Measurements from ENCODE around the gene CNTNAP4. TPM values are rescaled to one million over a fixed set of nuclear protein-coding genes. Genes with fewer than 3 reads are reported as not detected.

The CNTNAP4 gene
- total and polyA plus RNA-seq, 4 donors, result 0.06 to 0.09 TPM; not detected in 2

DNA sequence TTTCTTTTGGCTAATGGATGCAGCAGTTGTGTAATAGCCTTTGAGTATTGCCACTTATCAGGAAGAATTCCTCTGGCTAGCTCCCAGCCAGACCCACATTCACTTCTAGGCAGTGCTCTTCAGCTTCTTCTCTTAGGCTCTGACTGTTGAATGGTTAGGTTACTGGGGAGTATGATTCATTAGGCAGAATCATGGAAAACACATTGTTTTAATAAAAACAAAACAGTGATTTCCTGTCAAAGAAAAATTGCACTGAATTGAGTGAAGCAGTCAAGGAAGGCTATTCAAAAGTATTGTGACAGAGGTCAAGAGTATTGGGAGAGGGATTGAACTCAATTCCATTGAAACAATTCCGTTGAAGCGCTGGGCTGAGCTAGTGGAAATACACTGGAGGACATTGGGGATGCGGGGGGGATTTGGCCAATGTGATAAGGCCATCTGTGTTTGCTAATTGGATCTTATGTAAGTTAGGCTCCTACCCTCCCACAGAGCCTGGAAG lies 68.0 kb downstream of the CNTNAP4 start:
- H3K4me1 ChIP-seq (ENCODE audit: control insufficient read depth in 4 of 4, insufficient read depth in 4 of 4, low read length in 3 of 4), result no peaks in the 10 kb centered on the region
- H3K27me3 ChIP-seq (ENCODE audit: control insufficient read depth in 4 of 4, insufficient read depth in 4 of 4, low read length in 3 of 4), result no peaks in the 10 kb centered on the region
- H3K9me3 ChIP-seq (ENCODE audit: control insufficient read depth in 4 of 4, low read length in 3 of 4), result no peaks in the 10 kb centered on the region
- no peak overlapping the region for H3K9ac ChIP-seq (ENCODE audit: low read depth in 1 of 2, low read length in 2 of 2)
- no peak for TF ChIP-seq HNF4G (IDR thresholded peaks at IDR 0.05)
- TF ChIP-seq, protein P1, sequence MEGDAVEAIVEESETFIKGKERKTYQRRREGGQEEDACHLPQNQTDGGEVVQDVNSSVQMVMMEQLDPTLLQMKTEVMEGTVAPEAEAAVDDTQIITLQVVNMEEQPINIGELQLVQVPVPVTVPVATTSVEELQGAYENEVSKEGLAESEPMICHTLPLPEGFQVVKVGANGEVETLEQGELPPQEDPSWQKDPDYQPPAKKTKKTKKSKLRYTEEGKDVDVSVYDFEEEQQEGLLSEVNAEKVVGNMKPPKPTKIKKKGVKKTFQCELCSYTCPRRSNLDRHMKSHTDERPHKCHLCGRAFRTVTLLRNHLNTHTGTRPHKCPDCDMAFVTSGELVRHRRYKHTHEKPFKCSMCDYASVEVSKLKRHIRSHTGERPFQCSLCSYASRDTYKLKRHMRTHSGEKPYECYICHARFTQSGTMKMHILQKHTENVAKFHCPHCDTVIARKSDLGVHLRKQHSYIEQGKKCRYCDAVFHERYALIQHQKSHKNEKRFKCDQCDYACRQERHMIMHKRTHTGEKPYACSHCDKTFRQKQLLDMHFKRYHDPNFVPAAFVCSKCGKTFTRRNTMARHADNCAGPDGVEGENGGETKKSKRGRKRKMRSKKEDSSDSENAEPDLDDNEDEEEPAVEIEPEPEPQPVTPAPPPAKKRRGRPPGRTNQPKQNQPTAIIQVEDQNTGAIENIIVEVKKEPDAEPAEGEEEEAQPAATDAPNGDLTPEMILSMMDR (IDR thresholded peaks at IDR 0.05; ENCODE audit: low read depth, low read length, missing input control), result no peak
- TF ChIP-seq RXRA (IDR thresholded peaks at IDR 0.05), result no peak
- TF ChIP-seq, protein P2, sequence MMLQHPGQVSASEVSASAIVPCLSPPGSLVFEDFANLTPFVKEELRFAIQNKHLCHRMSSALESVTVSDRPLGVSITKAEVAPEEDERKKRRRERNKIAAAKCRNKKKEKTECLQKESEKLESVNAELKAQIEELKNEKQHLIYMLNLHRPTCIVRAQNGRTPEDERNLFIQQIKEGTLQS (IDR thresholded peaks at IDR 0.05), result no peak
- no peak for TF ChIP-seq NR2F2 (IDR thresholded peaks at IDR 0.05)
- TF ChIP-seq YY1 (IDR thresholded peaks at IDR 0.05), result no peak
- TF ChIP-seq HNF4A (conservative IDR thresholded peaks at IDR 0.05), result no peak
- no peak for TF ChIP-seq FOXA2 (IDR thresholded peaks at IDR 0.05)
- TF ChIP-seq JUND (IDR thresholded peaks at IDR 0.05), result no peak
- no peak for TF ChIP-seq SP1 (IDR thresholded peaks at IDR 0.05)
- no peak for TF ChIP-seq RAD21 (IDR thresholded peaks at IDR 0.05)
- TF ChIP-seq, protein P3, sequence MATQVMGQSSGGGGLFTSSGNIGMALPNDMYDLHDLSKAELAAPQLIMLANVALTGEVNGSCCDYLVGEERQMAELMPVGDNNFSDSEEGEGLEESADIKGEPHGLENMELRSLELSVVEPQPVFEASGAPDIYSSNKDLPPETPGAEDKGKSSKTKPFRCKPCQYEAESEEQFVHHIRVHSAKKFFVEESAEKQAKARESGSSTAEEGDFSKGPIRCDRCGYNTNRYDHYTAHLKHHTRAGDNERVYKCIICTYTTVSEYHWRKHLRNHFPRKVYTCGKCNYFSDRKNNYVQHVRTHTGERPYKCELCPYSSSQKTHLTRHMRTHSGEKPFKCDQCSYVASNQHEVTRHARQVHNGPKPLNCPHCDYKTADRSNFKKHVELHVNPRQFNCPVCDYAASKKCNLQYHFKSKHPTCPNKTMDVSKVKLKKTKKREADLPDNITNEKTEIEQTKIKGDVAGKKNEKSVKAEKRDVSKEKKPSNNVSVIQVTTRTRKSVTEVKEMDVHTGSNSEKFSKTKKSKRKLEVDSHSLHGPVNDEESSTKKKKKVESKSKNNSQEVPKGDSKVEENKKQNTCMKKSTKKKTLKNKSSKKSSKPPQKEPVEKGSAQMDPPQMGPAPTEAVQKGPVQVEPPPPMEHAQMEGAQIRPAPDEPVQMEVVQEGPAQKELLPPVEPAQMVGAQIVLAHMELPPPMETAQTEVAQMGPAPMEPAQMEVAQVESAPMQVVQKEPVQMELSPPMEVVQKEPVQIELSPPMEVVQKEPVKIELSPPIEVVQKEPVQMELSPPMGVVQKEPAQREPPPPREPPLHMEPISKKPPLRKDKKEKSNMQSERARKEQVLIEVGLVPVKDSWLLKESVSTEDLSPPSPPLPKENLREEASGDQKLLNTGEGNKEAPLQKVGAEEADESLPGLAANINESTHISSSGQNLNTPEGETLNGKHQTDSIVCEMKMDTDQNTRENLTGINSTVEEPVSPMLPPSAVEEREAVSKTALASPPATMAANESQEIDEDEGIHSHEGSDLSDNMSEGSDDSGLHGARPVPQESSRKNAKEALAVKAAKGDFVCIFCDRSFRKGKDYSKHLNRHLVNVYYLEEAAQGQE (IDR thresholded peaks at IDR 0.05), result no peak
- no peak for TF ChIP-seq EGR1 (IDR thresholded peaks at IDR 0.05; ENCODE audit: low read depth in 2 of 2)
- TF ChIP-seq, protein P4, sequence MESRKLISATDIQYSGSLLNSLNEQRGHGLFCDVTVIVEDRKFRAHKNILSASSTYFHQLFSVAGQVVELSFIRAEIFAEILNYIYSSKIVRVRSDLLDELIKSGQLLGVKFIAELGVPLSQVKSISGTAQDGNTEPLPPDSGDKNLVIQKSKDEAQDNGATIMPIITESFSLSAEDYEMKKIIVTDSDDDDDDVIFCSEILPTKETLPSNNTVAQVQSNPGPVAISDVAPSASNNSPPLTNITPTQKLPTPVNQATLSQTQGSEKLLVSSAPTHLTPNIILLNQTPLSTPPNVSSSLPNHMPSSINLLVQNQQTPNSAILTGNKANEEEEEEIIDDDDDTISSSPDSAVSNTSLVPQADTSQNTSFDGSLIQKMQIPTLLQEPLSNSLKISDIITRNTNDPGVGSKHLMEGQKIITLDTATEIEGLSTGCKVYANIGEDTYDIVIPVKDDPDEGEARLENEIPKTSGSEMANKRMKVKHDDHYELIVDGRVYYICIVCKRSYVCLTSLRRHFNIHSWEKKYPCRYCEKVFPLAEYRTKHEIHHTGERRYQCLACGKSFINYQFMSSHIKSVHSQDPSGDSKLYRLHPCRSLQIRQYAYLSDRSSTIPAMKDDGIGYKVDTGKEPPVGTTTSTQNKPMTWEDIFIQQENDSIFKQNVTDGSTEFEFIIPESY (IDR thresholded peaks at IDR 0.05), result no peak
- no peak for TF ChIP-seq TAF1 (conservative IDR thresholded peaks at IDR 0.05)
- TF ChIP-seq, protein P5, sequence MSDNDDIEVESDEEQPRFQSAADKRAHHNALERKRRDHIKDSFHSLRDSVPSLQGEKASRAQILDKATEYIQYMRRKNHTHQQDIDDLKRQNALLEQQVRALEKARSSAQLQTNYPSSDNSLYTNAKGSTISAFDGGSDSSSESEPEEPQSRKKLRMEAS (IDR thresholded peaks at IDR 0.05), result no peak
- DNase-seq (ENCODE audit: low spot score), result no peak
- no peaks in the 10 kb centered on the region for H3K36me3 ChIP-seq (ENCODE audit: control insufficient read depth in 4 of 4, insufficient read depth in 3 of 4, low read depth in 1 of 4, low read length in 3 of 4)
- H3K4me3 ChIP-seq (ENCODE audit: low read depth in 1 of 3, low read length in 3 of 3), result no peak overlapping the region
- 79% methylated on average over 3 of the region's 3 CpGs for WGBS
- H3K27ac ChIP-seq (ENCODE audit: low read depth in 1 of 2, low read length in 2 of 2), result no peak overlapping the region

DNA sequence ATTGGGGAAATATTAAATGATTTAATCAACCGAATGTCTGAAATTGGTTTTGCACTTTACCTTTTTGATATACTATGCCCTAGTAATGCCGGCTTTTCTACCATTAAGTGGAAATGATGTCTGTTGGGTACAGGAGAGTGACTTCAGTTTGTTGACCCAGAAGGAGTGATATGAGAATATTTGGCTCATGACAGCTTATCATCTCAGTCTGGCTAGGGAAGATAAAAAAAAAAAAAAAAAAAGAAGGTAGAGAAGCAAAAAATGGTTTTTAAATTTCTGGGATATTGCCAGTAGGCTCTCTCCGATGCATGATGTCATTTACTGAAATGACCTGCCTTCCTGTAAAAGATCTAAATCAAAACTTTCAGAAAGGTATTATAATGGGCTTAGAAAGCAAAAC lies 69.0 kb downstream of the CNTNAP4 start:
- Histone ChIP-seq H3K4me3 (ENCODE audit: low read depth in 1 of 3, low read length in 3 of 3) (no peak overlapping the region), H3K4me1 (ENCODE audit: control insufficient read depth in 4 of 4, insufficient read depth in 4 of 4, low read length in 3 of 4) (no peaks in the 10 kb centered on the region), H3K36me3 (ENCODE audit: control insufficient read depth in 4 of 4, insufficient read depth in 3 of 4, low read depth in 1 of 4, low read length in 3 of 4) (no peaks in the 10 kb centered on the region), H3K27ac (ENCODE audit: low read depth in 1 of 2, low read length in 2 of 2) (no peak overlapping the region), H3K27me3 (ENCODE audit: control insufficient read depth in 4 of 4, insufficient read depth in 4 of 4, low read length in 3 of 4) (no peaks in the 10 kb centered on the region), H3K9me3 (ENCODE audit: control insufficient read depth in 4 of 4, low read length in 3 of 4) (no peaks in the 10 kb centered on the region), H3K9ac (ENCODE audit: low read depth in 1 of 2, low read length in 2 of 2) (no peak overlapping the region)
- DNase-seq (ENCODE audit: low spot score), result no peak
- TF ChIP-seq JUND (IDR thresholded peaks at IDR 0.05) (no peak), RAD21 (IDR thresholded peaks at IDR 0.05) (no peak), SP1 (IDR thresholded peaks at IDR 0.05) (no peak)
- TF ChIP-seq, protein P1 (IDR thresholded peaks at IDR 0.05; ENCODE audit: low read depth, low read length, missing input control), result no peak
- 87% methylated on average over 3 of the region's 3 CpGs for WGBS

Data from liver (tissue), 9 donors.